GM23338 (cell line): ENCODE measurements around the gene ADRA2A. TPM values are rescaled to one million over a fixed set of nuclear protein-coding genes. Genes with fewer than 3 reads are reported as not detected.

Experiments
- ATAC-seq: fragments of 200-7000 bp; cut with Tn5 transposase; 3 replicates; pipeline ENCODE4 v1.9.1; 2020
- DNase-seq: peaks from one replicate; pipeline ENCODE4 v3.0.0-alpha.2; 2015; ENCODE audit warnings: low spot score
- H2AFZ ChIP-seq: fragments of 200-600 bp; sonication (generic); 2 replicates; pipeline ENCODE4 v1.8.0; 2016; ENCODE audit warnings: antibody characterized with exemption, mild to moderate bottlenecking, moderate library complexity
- H3F3A ChIP-seq: fragments of 200-600 bp; sonication (generic); replicated peaks from 2 replicates; pipeline ENCODE4 v1.8.0; 2017; ENCODE audit warnings: antibody characterized with exemption, mixed run types, low read depth
- H3K27ac ChIP-seq: fragments of 200-600 bp; sonication (generic); 2 replicates; pipeline ENCODE4 v1.6.1; 2016; ENCODE audit warnings: low read depth
- H3K27me3 ChIP-seq: fragments of 200-600 bp; sonication (generic); 2 replicates; pipeline ENCODE4 v1.8.0; 2016; ENCODE audit warnings: mild to moderate bottlenecking, mixed run types, moderate library complexity; ENCODE audit not compliant: insufficient read depth
- H3K36me3 ChIP-seq: fragments of 200-600 bp; sonication (generic); 2 replicates; pipeline ENCODE4 v1.8.0; 2016; ENCODE audit warnings: mild to moderate bottlenecking; ENCODE audit not compliant: insufficient read depth
- H3K4me1 ChIP-seq: fragments of 200-600 bp; sonication (generic); 2 replicates; pipeline ENCODE4 v1.8.0; 2016; ENCODE audit warnings: mild to moderate bottlenecking, moderate library complexity; ENCODE audit not compliant: insufficient read depth
- H3K4me2 ChIP-seq: fragments of 200-600 bp; sonication (generic); 2 replicates; pipeline ENCODE4 v1.7.1; 2017; ENCODE audit warnings: mixed run types
- H3K4me3 ChIP-seq: fragments of 200-600 bp; sonication (generic); 2 replicates; pipeline ENCODE4 v1.6.1; 2016; ENCODE audit warnings: mixed run types
- H3K79me2 ChIP-seq: fragments of 200-600 bp; sonication (generic); replicated peaks from 2 replicates; pipeline ENCODE4 v1.8.0; 2017; ENCODE audit warnings: mild to moderate bottlenecking; ENCODE audit not compliant: insufficient read depth
- H3K9me2 ChIP-seq: fragments of 200-600 bp; sonication (generic); 2 replicates; pipeline ENCODE4 v1.8.0; 2017; ENCODE audit not compliant: insufficient read depth
- H4K20me1 ChIP-seq: fragments of 200-600 bp; sonication (generic); replicated peaks from 2 replicates; pipeline ENCODE4 v1.8.0; 2017; ENCODE audit warnings: mild to moderate bottlenecking; ENCODE audit not compliant: insufficient read depth
- H3K27ac Mint-ChIP-seq: 2 replicates; pipeline ENCODE4 v1.8.0; 2020; ENCODE audit warnings: inconsistent platforms, mild to moderate bottlenecking, moderate library complexity, mixed read lengths
- H3K27me3 Mint-ChIP-seq: 3 replicates; pipeline ENCODE4 v1.8.0; 2022; ENCODE audit warnings: low read depth, mild to moderate bottlenecking, moderate library complexity, mixed read lengths, inconsistent platforms; ENCODE audit not compliant: insufficient read depth, poor library complexity
- H3K36me3 Mint-ChIP-seq: 3 replicates; pipeline ENCODE4 v1.8.0; 2021; ENCODE audit warnings: low read depth, mild to moderate bottlenecking, inconsistent platforms, moderate library complexity, mixed read lengths
- H3K4me1 Mint-ChIP-seq: 3 replicates; pipeline ENCODE4 v1.8.0; 2020; ENCODE audit warnings: mild to moderate bottlenecking, inconsistent platforms, mixed read lengths
- H3K4me3 Mint-ChIP-seq: 3 replicates; pipeline ENCODE4 v1.8.0; 2021; ENCODE audit warnings: moderate library complexity, mild to moderate bottlenecking, inconsistent platforms, mixed read lengths
- H3K9me3 Mint-ChIP-seq: 3 replicates; pipeline ENCODE4 v1.8.0; 2020; ENCODE audit warnings: moderate library complexity, mild to moderate bottlenecking, inconsistent platforms, mixed read lengths
- CREB1 ChIP-seq: fragments of 250-450 bp; sonication (Bioruptor Pico); IDR thresholded peaks from 2 replicates; pipeline ENCODE4 v1.5.0; 2020; ENCODE audit warnings: low read depth, mild to moderate bottlenecking, moderate library complexity
- CTCF ChIP-seq, 2 experiments: fragments of 200-600 bp in 1 of 2; sonication (generic) in 1 of 2; conservative IDR thresholded peaks; 2 replicates each; pipeline versions ENCODE4 v1.5.1 to v1.6.1; 2016 to 2017; ENCODE audit warnings: antibody characterized with exemption in 2 of 2, low read depth in 2 of 2, mild to moderate bottlenecking in 2 of 2, moderate library complexity in 1 of 2
- ETS1 ChIP-seq: IDR thresholded peaks from 2 replicates; pipeline ENCODE4 v1.6.1; 2016; ENCODE audit warnings: antibody characterized with exemption
- EZH2 ChIP-seq: fragments of 200-600 bp; sonication (generic); IDR thresholded peaks from one replicate; pipeline ENCODE4 v1.8.0; 2017; ENCODE audit warnings: antibody characterized with exemption, mild to moderate bottlenecking, low read depth; ENCODE audit not compliant: unreplicated experiment
- EZH2phosphoT487 ChIP-seq: fragments of 200-600 bp; sonication (generic); IDR thresholded peaks from one replicate; pipeline ENCODE4 v1.8.1; 2018; ENCODE audit warnings: antibody characterized with exemption; ENCODE audit not compliant: unreplicated experiment
- JUNB ChIP-seq: IDR thresholded peaks from one replicate; pipeline ENCODE4 v1.6.1; 2016; ENCODE audit warnings: antibody characterized with exemption; ENCODE audit not compliant: unreplicated experiment
- NANOG ChIP-seq: IDR thresholded peaks from 2 replicates; pipeline ENCODE4 v1.6.1; 2016; ENCODE audit warnings: antibody characterized with exemption, borderline replicate concordance
- POLR2AphosphoS5 ChIP-seq: IDR thresholded peaks from 2 replicates; pipeline ENCODE4 v1.6.1; 2016; ENCODE audit warnings: antibody characterized with exemption, low read depth
- STAT1 ChIP-seq: IDR thresholded peaks from one replicate; pipeline ENCODE4 v1.6.1; 2016; ENCODE audit warnings: antibody characterized with exemption; ENCODE audit not compliant: unreplicated experiment
- ZNF114 ChIP-seq: fragments of 250-450 bp; sonication (Bioruptor Pico); IDR thresholded peaks from 2 replicates; pipeline ENCODE4 v1.5.0; 2020; ENCODE audit warnings: mild to moderate bottlenecking, moderate library complexity
- ZNF331 ChIP-seq: fragments of 250-450 bp; sonication (Bioruptor Pico); IDR thresholded peaks from 2 replicates; pipeline ENCODE4 v1.5.0; 2020; ENCODE audit warnings: low read depth, mild to moderate bottlenecking, moderate library complexity
- ZNF462 ChIP-seq: fragments of 250-450 bp; sonication (Bioruptor Pico); IDR thresholded peaks from 2 replicates; pipeline ENCODE4 v1.5.0; 2020; ENCODE audit warnings: mild to moderate bottlenecking, moderate library complexity
- polyA plus RNA-seq: library from polyadenylated mRNA; unstranded; fragments of >200 nt; fragmentation: Nextera tagmentation; extraction: Ambion mirVana; gene quantifications from 2 replicates; pipeline ENCODE4 v1.2.1, GENCODE V29; 2016
- total RNA-seq: library from RNA; depleted of rRNA; stranded (reverse); fragments of >200 nt; shearing (Covaris generic); gene quantifications from 2 replicates; pipeline ENCODE4 v1.2.3, GENCODE V29; 2014
- TF ChIP-seq, protein P1 (sequence below): IDR thresholded peaks from one replicate; pipeline ENCODE4 v1.6.1; 2018; ENCODE audit warnings: antibody characterized with exemption; ENCODE audit not compliant: unreplicated experiment

ADRA2A gene
- total and polyA plus RNA-seq, 2 experiments from 2014 or later: 0.60 to 2.5 TPM

DNA sequence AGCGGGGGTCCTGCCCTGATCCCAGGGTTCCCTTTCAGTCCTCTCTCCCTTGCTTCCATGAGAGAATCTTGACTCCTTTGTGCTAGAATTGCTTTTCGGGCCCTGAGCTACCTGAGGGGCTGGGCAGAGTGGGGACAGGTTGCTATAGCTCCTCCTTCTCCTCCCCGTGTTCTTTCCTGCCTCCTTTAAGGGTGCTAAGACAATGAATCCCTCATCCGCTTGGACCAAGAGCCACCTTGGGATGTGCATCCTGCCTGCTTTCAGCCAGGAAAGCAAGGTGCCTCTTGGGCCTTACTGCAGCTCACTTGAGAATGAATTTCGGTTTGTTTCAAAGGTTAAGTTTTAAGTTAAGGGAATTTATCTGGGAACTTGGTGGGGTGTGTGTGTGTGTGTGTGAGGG, 53.6 kb downstream of the ADRA2A start:
- Mint-ChIP-seq H3K4me1 (peaks cover 28% of the 10 kb centered on the region), H3K4me3 (no peak overlapping the region), H3K9me3 (peaks cover 15% of the 10 kb centered on the region), H3K27me3 (peaks cover 5% of the 10 kb centered on the region), H3K27ac (peak overlapping the region; percentile 26; the same call in 1 of the 2 replicates), H3K36me3 (no peaks in the 10 kb centered on the region; the same call in 2 of the 3 replicates)
- Histone ChIP-seq H3K79me2 (no peaks in the 10 kb centered on the region), H3K27ac (no peak overlapping the region), H3K27me3 (no peaks in the 10 kb centered on the region), H3K4me2 (peak overlapping the region; percentile 50; the same call in 1 of the 2 replicates), H2AFZ (peak overlapping the region; percentile 73), H3K36me3 (no peaks in the 10 kb centered on the region), H3K4me1 (peaks cover 25% of the 10 kb centered on the region), H3K4me3 (no peak overlapping the region), H3F3A (no peaks in the 10 kb centered on the region), H4K20me1 (no peaks in the 10 kb centered on the region), H3K9me2 (peaks cover 4% of the 10 kb centered on the region; the same call in 1 of the 2 replicates)
- peak; percentile 60 for ATAC-seq
- TF ChIP-seq CREB1 (CRISPR knock-in tag): no peak
- no peak for TF ChIP-seq EZH2phosphoT487
- TF ChIP-seq NANOG: no peak
- TF ChIP-seq POLR2AphosphoS5: no peak
- TF ChIP-seq EZH2: no peak
- TF ChIP-seq CTCF (conservative IDR thresholded peaks at IDR 0.05; ENCODE audit: low read depth in 2 of 2): no peak
- TF ChIP-seq ZNF114 (CRISPR knock-in tag): no peak
- no peak for TF ChIP-seq JUNB
- TF ChIP-seq, protein P1, sequence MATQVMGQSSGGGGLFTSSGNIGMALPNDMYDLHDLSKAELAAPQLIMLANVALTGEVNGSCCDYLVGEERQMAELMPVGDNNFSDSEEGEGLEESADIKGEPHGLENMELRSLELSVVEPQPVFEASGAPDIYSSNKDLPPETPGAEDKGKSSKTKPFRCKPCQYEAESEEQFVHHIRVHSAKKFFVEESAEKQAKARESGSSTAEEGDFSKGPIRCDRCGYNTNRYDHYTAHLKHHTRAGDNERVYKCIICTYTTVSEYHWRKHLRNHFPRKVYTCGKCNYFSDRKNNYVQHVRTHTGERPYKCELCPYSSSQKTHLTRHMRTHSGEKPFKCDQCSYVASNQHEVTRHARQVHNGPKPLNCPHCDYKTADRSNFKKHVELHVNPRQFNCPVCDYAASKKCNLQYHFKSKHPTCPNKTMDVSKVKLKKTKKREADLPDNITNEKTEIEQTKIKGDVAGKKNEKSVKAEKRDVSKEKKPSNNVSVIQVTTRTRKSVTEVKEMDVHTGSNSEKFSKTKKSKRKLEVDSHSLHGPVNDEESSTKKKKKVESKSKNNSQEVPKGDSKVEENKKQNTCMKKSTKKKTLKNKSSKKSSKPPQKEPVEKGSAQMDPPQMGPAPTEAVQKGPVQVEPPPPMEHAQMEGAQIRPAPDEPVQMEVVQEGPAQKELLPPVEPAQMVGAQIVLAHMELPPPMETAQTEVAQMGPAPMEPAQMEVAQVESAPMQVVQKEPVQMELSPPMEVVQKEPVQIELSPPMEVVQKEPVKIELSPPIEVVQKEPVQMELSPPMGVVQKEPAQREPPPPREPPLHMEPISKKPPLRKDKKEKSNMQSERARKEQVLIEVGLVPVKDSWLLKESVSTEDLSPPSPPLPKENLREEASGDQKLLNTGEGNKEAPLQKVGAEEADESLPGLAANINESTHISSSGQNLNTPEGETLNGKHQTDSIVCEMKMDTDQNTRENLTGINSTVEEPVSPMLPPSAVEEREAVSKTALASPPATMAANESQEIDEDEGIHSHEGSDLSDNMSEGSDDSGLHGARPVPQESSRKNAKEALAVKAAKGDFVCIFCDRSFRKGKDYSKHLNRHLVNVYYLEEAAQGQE: no peak
- TF ChIP-seq STAT1: no peak
- no peak for TF ChIP-seq ZNF331 (CRISPR knock-in tag)
- no peak for TF ChIP-seq ETS1
- no peak for TF ChIP-seq ZNF462
- DNase-seq: no peak
